HK-2 (cell line): ENCODE data around the gene RCN1.
A peak's percentile ranks its signal among the peaks of the same experiment; 100 is the strongest.

Experiments used
- DNase-seq: peaks from one replicate; pipeline ENCODE4 v3.0.0-alpha.2; 2018; ENCODE audit not compliant: unreplicated experiment

The RCN1 gene

GRCh38 chr11:32153747-32154146, 62.9 kb downstream of the RCN1 start:
- DNase-seq: no peak

GRCh38 chr11:32154275-32154674, 63.4 kb downstream of the RCN1 start:
- DNase-seq: peak; percentile 5
